SU-DHL-6 (cell line): ENCODE data around the gene PSMA8.

Experiments used
- H2AFZ ChIP-seq: fragments of 200-600 bp; sonication (generic); 2 replicates; pipeline ENCODE4 v1.6.1; 2014; ENCODE audit warnings: low read depth, mild to moderate bottlenecking, moderate library complexity, mixed read lengths, antibody characterized with exemption, low read length; ENCODE audit not compliant: severe bottlenecking
- H3F3A ChIP-seq: fragments of 200-600 bp; shearing (Covaris generic); 2 replicates; pipeline ENCODE4 v1.6.0; 2016; ENCODE audit warnings: antibody characterized with exemption, mild to moderate bottlenecking; ENCODE audit not compliant: insufficient read depth
- H3K27ac ChIP-seq: fragments of 200-600 bp; sonication (generic); 2 replicates; pipeline ENCODE4 v1.5.1; 2016; ENCODE audit warnings: low read depth, mild to moderate bottlenecking, low read length, moderate library complexity, mixed read lengths
- H3K27me3 ChIP-seq: fragments of 200-600 bp; sonication (generic), shearing (Covaris generic); 2 replicates; pipeline ENCODE4 v1.6.0; 2014; ENCODE audit warnings: mild to moderate bottlenecking, low read length
- H3K36me3 ChIP-seq: fragments of 200-600 bp; sonication (generic); 2 replicates; pipeline ENCODE4 v1.6.1; 2014; ENCODE audit warnings: mild to moderate bottlenecking, low read length, mixed read lengths
- H3K4me2 ChIP-seq: fragments of 300-600, 200-600 bp; shearing (Covaris generic), sonication (generic); 2 replicates; pipeline ENCODE4 v1.6.0; 2014; ENCODE audit warnings: low read length, low read depth, mild to moderate bottlenecking; ENCODE audit not compliant: poor library complexity, severe bottlenecking
- H3K4me3 ChIP-seq: fragments of 200-600 bp; sonication (generic); 2 replicates; pipeline ENCODE4 v1.5.1; 2014; ENCODE audit warnings: antibody characterized with exemption, low read length, mild to moderate bottlenecking, mixed read lengths; ENCODE audit not compliant: insufficient read depth, poor library complexity, severe bottlenecking
- H3K79me2 ChIP-seq: fragments of 200-600 bp; sonication (generic); 2 replicates; pipeline ENCODE4 v1.6.1; 2014; ENCODE audit warnings: mild to moderate bottlenecking, low read length, moderate library complexity; ENCODE audit not compliant: insufficient read depth
- H3K9ac ChIP-seq: fragments of 200-600 bp; sonication (generic); 2 replicates; pipeline ENCODE4 v1.7.0; 2014; ENCODE audit warnings: mild to moderate bottlenecking, low read length
- H3K9me2 ChIP-seq: fragments of 200-600 bp; sonication (generic); replicated peaks from 2 replicates; pipeline ENCODE4 v1.6.1; 2014; ENCODE audit warnings: low read length; ENCODE audit not compliant: insufficient read depth
- H3K9me3 ChIP-seq: fragments of 200-600 bp; sonication (generic); 2 replicates; pipeline ENCODE4 v1.6.1; 2014; ENCODE audit warnings: low read length, mixed read lengths; ENCODE audit not compliant: insufficient read depth
- H4K20me1 ChIP-seq: fragments of 200-600 bp; sonication (generic); 2 replicates; pipeline ENCODE4 v1.6.1; 2014; ENCODE audit warnings: low read depth, mild to moderate bottlenecking, antibody characterized with exemption, low read length, moderate library complexity, mixed read lengths
- EZH2phosphoT487 ChIP-seq: fragments of 200-600 bp; sonication (generic), shearing (Covaris generic); conservative IDR thresholded peaks from 2 replicates; pipeline ENCODE4 v1.6.1; 2018; ENCODE audit warnings: mild to moderate bottlenecking, antibody characterized with exemption, low read length, moderate library complexity, mixed read lengths
- TF ChIP-seq, protein P1 (sequence below): fragments of 200-600 bp; sonication (generic); IDR thresholded peaks from one replicate; pipeline ENCODE4 v1.5.1; 2017; ENCODE audit warnings: antibody characterized with exemption, mild to moderate bottlenecking, low read length, moderate library complexity; ENCODE audit not compliant: insufficient read depth, poor library complexity, severe bottlenecking

The PSMA8 gene

DNA sequence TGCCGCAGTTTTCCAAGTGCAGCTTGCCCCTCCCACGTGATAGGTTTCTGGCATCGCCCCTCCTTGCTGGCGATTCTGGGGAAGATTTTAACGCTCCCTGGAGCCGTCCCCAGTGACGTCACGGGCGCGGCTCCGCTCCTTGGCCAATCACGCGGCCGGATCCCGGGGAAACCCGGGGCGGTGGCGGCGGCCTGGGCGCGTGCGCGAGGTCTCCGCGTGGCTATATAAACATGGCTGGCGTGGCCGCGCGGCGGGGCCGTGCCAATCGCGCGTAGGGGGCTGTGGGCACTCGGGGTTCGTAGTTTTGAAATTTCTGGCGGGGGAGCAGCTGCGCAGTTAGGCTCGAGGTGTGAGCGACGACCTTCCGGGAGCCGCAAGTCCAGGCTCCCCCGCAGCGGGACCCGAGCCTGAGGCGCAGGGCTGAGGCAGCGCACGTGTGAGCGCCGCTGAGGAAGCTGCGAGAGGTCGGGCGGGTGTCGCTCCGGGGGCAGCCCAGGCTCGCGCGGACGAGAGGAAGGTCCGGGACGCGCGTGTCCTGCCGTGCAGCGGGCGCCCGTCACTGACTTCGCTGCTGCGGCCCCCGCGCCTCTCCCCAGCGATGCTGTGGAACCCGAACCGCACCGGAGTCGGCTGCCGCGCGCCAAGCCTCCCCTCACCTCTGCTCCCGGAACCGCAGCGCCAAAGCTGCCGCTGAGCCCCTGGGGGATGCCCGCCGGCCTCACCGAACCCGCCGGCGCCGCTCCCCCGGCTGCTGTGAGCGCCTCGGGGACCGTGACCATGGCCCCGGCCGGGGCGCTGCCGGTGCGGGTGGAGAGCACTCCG lies 92.8 kb downstream of the PSMA8 start, which contains the start of gene TAF4B:
Gene TAF4B, plus strand, starts transcription at position 217 of the 822 bp plus-strand sequence. Its CDS starts 489 bp downstream, at position 706.
- Histone ChIP-seq H3K79me2 (peaks cover 50% of the 10 kb centered on the region), H4K20me1 (peaks cover 28% of the 10 kb centered on the region), H3K27ac (peak within 1 kb of the TSS; percentile 71), H3K9me2 (no peaks in the 10 kb centered on the region), H3K27me3 (no peaks in the 10 kb centered on the region), H3K36me3 (peaks cover 18% of the 10 kb centered on the region), H3K4me3 (peak within 1 kb of the TSS; percentile 97), H3K9ac (peak within 1 kb of the TSS; percentile 94), H3K4me2 (peak within 1 kb of the TSS; percentile 89), H3F3A (peaks cover 24% of the 10 kb centered on the region), H3K9me3 (no peaks in the 10 kb centered on the region), H2AFZ (peak within 1 kb of the TSS; percentile 75)
- no peak for TF ChIP-seq EZH2phosphoT487
- TF ChIP-seq, protein P1, sequence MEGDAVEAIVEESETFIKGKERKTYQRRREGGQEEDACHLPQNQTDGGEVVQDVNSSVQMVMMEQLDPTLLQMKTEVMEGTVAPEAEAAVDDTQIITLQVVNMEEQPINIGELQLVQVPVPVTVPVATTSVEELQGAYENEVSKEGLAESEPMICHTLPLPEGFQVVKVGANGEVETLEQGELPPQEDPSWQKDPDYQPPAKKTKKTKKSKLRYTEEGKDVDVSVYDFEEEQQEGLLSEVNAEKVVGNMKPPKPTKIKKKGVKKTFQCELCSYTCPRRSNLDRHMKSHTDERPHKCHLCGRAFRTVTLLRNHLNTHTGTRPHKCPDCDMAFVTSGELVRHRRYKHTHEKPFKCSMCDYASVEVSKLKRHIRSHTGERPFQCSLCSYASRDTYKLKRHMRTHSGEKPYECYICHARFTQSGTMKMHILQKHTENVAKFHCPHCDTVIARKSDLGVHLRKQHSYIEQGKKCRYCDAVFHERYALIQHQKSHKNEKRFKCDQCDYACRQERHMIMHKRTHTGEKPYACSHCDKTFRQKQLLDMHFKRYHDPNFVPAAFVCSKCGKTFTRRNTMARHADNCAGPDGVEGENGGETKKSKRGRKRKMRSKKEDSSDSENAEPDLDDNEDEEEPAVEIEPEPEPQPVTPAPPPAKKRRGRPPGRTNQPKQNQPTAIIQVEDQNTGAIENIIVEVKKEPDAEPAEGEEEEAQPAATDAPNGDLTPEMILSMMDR: no peak

- Histone ChIP-seq H3K9ac (peak overlapping the region; percentile 94), H2AFZ (peak overlapping the region; percentile 44), H3K27me3 (no peaks in the 10 kb centered on the region), H3K9me2 (no peaks in the 10 kb centered on the region), H3K9me3 (no peaks in the 10 kb centered on the region), H3K79me2 (peaks cover 58% of the 10 kb centered on the region), H3K27ac (peak overlapping the region; percentile 71), H3F3A (peaks cover 24% of the 10 kb centered on the region), H3K4me2 (peak overlapping the region; percentile 89), H3K4me3 (peak overlapping the region; percentile 97), H3K36me3 (peaks cover 24% of the 10 kb centered on the region), H4K20me1 (peaks cover 28% of the 10 kb centered on the region)
- TF ChIP-seq EZH2phosphoT487: no peak
Observed at GRCh38 chr18:26227051-26227670, 93.5 kb downstream of the PSMA8 start.

- Histone ChIP-seq H2AFZ (no peak overlapping the region), H3F3A (peaks cover 24% of the 10 kb centered on the region), H4K20me1 (peaks cover 29% of the 10 kb centered on the region), H3K27ac (peak overlapping the region; percentile 71), H3K4me2 (peak overlapping the region; percentile 89), H3K36me3 (peaks cover 24% of the 10 kb centered on the region), H3K9ac (peak overlapping the region; percentile 94), H3K79me2 (peaks cover 73% of the 10 kb centered on the region), H3K9me2 (no peaks in the 10 kb centered on the region), H3K27me3 (no peaks in the 10 kb centered on the region), H3K9me3 (no peaks in the 10 kb centered on the region), H3K4me3 (peak overlapping the region; percentile 97)
- TF ChIP-seq, protein P1: no peak
- TF ChIP-seq EZH2phosphoT487: no peak
Observed at GRCh38 chr18:26228562-26229260, 95.0 kb downstream of the PSMA8 start.
